D721Med (cell line): ENCODE measurements around the gene KIZ.

Experiments
- DNase-seq: peaks from one replicate; pipeline ENCODE4 v3.0.0; 2011; ENCODE audit warnings: low spot score; ENCODE audit not compliant: insufficient read length
- FAIRE-seq: peaks from 2 replicates; lab custom pipeline; 2011; peaks lifted over from hg19 to GRCh38; lab: Jason Lieb, UNC
- TF ChIP-seq, protein P1 (sequence below): IDR thresholded peaks from 2 replicates; pipeline ENCODE4 v1.5.1; 2012; ENCODE audit warnings: mild to moderate bottlenecking, control low read depth; ENCODE audit not compliant: insufficient read depth; ENCODE audit errors: missing control alignments

Gene KIZ

DNA sequence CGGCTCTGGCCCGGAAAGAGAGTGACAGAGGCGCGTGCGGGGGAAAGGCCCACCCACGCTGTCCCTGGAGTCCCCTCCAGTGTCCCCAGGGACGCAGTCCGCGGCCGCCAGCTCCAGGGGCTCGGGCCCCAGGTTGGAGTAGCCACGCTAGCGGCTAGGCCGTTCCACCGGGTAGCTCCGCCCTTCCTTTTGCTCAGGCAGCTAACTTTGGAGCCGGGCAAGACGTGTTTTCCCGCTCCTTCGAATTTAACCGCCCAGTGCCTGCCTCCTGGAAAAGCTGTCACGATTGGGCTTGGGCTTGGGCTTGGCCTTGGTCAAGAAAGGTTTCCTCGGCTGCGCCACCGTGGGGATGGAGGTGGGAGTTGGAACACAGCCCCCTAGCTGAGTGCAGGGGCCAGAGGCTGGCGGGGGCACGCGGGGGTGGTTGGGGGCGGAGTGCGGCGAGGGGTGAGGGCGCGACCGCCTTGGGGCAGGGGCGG lies 24.4 kb upstream of the KIZ start:
- TF ChIP-seq, protein P1, sequence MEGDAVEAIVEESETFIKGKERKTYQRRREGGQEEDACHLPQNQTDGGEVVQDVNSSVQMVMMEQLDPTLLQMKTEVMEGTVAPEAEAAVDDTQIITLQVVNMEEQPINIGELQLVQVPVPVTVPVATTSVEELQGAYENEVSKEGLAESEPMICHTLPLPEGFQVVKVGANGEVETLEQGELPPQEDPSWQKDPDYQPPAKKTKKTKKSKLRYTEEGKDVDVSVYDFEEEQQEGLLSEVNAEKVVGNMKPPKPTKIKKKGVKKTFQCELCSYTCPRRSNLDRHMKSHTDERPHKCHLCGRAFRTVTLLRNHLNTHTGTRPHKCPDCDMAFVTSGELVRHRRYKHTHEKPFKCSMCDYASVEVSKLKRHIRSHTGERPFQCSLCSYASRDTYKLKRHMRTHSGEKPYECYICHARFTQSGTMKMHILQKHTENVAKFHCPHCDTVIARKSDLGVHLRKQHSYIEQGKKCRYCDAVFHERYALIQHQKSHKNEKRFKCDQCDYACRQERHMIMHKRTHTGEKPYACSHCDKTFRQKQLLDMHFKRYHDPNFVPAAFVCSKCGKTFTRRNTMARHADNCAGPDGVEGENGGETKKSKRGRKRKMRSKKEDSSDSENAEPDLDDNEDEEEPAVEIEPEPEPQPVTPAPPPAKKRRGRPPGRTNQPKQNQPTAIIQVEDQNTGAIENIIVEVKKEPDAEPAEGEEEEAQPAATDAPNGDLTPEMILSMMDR: no peak

DNA sequence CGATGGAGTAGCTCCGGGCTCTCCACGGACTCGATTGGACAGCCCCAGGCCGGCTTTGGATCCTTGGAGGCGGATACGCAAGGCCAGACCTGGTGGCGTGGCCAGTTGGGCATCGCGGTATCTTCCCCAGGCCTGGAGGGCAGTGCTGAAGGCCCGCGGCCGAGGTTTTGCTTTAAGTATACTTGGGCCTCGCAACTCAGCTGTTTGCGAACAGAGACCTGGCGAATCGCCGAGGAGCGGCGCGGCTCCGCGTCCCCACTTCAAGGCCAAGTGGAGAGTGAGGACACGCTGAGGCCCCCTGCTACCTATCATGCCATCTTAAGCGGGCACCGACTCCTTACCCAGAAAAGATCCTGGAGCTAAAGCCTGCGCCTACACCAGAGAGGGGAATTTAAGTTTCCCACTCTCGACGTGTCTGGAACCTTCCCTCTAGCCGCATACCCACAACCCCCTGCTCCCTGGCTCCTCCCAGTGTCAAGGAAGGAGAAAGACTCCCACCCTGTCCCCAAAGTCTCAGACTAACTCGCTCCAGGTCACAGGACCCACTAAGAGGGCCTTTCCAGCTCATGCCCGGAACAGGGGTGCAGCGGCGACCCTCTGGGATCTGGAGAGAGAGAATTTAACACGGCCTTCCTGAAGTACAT lies 23.8 kb upstream of the KIZ start:
- no peak for DNase-seq
- TF ChIP-seq, protein P1: peak; percentile 6
- no peak for FAIRE-seq

More for the DNA sequence above, 24.4 kb upstream of the KIZ start:
- FAIRE-seq: no peak
- DNase-seq: no peak

DNA sequence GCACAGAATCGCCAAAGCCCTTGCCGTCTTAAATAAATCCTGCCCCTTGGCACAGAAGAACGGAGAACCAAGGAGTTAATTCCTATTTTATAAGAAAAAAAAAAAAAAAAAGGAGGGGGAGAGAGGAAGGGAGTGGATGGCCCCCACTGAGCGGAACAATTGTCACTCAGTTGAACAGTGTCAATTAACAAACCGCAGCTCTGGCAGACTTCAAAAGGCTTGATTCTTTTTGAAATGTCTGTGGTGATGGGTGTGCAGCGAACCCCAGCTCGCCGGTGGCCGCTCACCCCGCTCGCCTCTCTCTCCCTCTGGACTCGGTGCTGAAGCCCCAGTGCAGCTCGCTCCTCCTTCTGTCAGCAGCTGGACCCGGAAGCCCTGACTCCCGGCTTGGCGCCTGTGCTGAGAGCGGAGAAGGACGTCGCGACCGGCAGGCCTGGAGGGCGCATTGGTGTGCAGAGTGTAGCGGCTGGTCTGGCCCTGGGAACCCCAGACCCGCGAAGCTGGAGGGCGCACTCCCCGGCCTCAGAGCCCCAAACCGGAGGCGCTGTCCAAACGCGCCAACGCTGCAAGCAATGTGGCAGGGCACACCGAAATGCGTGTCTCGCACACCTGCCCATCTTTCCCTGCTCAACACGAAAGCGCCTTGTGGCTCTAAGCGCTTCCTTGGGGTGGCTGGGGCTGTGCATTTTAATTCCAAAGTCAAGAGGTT lies 23.1 kb upstream of the KIZ start:
- no peak for FAIRE-seq
- TF ChIP-seq, protein P1: no peak
- DNase-seq: no peak

DNA sequence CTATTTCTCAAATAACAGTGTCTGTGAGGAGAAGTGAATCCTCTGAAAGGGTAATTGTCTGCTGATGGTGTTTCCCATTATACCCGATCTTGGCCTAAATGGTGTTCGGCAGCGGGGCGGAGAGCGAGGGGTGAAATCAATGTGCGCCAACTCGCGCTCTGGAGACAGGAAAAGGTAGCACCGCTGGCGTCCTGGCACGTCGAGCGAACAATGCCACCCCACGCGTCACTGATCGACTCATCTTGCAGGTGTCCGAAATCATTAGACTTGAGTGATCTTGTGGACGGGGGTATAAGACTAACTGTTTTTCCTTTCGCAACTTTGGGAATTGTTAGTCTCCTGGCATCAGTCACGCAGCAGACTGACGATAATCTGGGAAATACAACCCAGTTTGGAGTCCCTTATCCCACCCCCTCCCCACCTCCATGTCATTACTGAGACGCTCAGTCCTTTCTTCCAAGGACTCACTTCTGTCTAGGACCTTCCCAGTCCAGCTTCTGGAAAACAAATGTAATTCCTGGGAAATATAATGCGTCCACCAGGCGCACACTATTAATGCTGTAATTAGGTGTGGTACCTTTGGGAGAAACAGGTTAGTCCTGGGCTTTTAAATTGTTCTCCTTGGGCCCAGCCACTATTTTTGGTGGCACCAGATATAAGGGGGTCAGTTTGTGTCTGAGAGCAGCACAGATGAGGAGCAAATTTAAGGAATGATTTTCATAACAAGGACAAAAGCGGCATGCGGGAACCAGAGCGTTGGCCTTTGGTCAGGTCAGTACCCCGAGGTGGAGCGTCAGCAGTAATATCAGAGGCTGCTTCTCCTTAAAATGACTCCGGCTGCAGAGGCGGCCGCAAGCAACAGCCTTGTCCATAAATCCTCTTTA lies 22.1 kb upstream of the KIZ start:
- TF ChIP-seq, protein P1: no peak
- no peak for FAIRE-seq
- DNase-seq: no peak

DNA sequence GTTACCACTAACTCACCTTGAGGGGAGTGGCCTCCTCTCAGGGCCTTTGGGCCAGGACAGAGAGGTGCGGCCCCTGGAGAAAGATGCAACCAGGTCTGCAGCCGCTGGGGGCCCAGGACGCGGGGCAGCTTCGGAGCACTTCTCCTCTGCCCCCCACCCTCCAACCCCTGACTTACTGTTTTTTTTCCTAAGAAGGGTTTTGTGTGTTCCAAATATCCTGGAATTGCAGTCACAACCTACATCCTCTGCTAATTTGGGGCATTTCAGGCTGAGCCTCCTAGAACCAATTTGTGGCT lies 21.5 kb upstream of the KIZ start:
- TF ChIP-seq, protein P1: no peak
- DNase-seq (no peak), FAIRE-seq (no peak)

DNA sequence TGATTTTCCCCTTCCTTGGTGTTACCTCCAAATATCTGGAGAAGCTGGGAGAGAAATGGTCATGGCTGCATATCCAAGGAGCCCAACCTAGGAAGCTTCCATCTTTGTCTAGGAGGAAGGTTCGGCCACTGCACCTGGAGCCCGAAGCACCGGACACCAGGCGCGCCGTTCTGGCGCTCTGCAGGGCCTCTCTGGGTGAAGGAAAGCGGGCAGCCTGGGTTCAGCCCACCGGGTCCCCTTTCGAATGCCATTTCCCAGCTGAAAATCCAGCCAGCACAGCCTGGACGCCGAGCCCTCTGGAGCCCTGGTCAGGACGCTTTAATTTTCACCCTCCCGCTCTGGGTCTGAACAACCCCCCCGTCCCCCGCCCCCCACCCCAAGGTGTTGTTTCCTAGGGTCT lies 21.0 kb upstream of the KIZ start:
- FAIRE-seq (no peak), DNase-seq (no peak)
- TF ChIP-seq, protein P1: no peak
